ENCODE measurements around the gene TMEM179.
A peak's percentile ranks its signal among the peaks of the same experiment; 100 is the strongest.

TMEM179 gene

DNA sequence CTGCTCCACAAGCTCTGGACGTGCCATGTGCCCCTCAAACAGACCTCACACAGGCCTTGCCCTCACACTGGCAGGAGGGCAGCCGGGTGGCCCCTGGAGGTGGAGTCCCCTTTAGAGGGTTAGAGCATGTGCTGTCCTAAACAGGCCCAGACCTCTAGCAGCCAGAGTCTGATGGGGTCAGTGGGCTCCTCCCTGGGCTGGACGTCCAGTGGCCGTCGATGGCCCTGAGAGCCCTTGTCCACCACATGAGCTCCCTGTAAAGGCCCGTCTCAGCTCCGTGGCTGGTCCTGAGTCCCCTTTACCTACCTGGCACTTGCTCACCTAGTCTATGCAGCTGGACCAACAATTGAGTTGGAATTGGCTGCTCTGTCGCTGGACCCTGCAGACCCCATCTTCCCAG is 3.8 kb downstream of the TMEM179 start:
- no peak for TF ChIP-seq YY1 (IDR thresholded peaks at IDR 0.05; ENCODE audit: low read depth)
- TF ChIP-seq EP300 (IDR thresholded peaks at IDR 0.05; ENCODE audit: borderline replicate concordance) = no peak
- TF ChIP-seq, protein P1, sequence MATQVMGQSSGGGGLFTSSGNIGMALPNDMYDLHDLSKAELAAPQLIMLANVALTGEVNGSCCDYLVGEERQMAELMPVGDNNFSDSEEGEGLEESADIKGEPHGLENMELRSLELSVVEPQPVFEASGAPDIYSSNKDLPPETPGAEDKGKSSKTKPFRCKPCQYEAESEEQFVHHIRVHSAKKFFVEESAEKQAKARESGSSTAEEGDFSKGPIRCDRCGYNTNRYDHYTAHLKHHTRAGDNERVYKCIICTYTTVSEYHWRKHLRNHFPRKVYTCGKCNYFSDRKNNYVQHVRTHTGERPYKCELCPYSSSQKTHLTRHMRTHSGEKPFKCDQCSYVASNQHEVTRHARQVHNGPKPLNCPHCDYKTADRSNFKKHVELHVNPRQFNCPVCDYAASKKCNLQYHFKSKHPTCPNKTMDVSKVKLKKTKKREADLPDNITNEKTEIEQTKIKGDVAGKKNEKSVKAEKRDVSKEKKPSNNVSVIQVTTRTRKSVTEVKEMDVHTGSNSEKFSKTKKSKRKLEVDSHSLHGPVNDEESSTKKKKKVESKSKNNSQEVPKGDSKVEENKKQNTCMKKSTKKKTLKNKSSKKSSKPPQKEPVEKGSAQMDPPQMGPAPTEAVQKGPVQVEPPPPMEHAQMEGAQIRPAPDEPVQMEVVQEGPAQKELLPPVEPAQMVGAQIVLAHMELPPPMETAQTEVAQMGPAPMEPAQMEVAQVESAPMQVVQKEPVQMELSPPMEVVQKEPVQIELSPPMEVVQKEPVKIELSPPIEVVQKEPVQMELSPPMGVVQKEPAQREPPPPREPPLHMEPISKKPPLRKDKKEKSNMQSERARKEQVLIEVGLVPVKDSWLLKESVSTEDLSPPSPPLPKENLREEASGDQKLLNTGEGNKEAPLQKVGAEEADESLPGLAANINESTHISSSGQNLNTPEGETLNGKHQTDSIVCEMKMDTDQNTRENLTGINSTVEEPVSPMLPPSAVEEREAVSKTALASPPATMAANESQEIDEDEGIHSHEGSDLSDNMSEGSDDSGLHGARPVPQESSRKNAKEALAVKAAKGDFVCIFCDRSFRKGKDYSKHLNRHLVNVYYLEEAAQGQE (IDR thresholded peaks at IDR 0.05; ENCODE audit: low read depth) = no peak
- TF ChIP-seq TEAD4 (IDR thresholded peaks at IDR 0.05) = no peak
- TF ChIP-seq TAF1 (IDR thresholded peaks at IDR 0.05; ENCODE audit: low read depth) = no peak
- TF ChIP-seq TCF12 (IDR thresholded peaks at IDR 0.05; ENCODE audit: low read depth) = no peak
- no peak for TF ChIP-seq CREB1 (IDR thresholded peaks at IDR 0.05; ENCODE audit: low read depth)

DNA sequence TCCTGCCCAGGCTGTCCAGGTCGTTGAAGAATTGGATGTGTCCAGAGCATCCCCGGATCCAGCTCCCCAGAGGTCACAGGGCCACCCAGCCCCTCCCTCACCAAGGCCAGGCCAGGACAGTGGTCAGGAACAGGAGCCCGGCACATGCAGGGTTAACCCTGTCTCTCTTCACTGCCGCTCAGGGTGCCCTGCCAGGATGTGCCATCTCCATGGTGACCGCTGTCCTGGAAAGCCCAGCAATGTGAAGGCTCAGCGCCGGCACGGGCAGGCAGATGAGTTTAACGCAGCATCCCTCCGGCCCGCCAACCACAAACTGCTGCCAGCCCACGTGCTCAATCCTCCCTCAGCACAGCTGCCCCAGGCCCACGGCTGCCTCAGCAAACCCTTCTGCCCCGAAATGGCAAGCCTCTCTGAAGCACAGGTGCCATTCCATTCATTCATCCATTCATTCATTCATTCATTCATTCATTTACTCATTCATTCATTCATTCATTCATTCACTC is 4.4 kb downstream of the TMEM179 start:
- TF ChIP-seq, protein P2, sequence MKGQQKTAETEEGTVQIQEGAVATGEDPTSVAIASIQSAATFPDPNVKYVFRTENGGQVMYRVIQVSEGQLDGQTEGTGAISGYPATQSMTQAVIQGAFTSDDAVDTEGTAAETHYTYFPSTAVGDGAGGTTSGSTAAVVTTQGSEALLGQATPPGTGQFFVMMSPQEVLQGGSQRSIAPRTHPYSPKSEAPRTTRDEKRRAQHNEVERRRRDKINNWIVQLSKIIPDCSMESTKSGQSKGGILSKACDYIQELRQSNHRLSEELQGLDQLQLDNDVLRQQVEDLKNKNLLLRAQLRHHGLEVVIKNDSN (IDR thresholded peaks at IDR 0.05) = peak; percentile 58
- no peak for TF ChIP-seq TCF12 (IDR thresholded peaks at IDR 0.05; ENCODE audit: low read depth)

DNA sequence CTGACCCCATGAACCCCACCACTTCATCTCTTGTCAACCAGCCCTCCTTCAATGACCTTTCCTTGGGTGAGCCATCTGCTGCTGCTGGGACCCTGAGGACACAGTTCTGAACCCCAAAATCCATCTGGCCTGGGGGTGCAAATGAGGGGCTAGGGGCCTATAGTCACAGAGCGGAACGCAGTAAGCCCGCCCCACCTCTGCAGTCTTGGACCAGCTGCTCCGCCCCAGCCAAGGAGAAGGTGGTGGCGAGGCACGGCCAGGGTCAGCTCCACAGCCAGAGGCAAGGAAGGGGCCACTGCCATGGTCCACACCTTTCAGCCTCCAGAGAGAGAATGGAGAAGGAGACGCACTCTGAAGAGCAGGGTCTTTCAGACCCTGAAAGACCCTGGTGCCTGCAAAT is 5.1 kb downstream of the TMEM179 start:
- no peak for TF ChIP-seq NFIC (IDR thresholded peaks at IDR 0.05)
- TF ChIP-seq CEBPB (IDR thresholded peaks at IDR 0.05) = no peak
- no peak for TF ChIP-seq ZBTB7A (IDR thresholded peaks at IDR 0.05; ENCODE audit: low read depth)
- TF ChIP-seq TEAD4 (IDR thresholded peaks at IDR 0.05) = no peak
- no peak for TF ChIP-seq TAF1 (IDR thresholded peaks at IDR 0.05; ENCODE audit: low read depth)
- no peak for TF ChIP-seq EP300 (IDR thresholded peaks at IDR 0.05; ENCODE audit: borderline replicate concordance)
- TF ChIP-seq RAD21 (IDR thresholded peaks at IDR 0.05; ENCODE audit: low read depth) = no peak
- TF ChIP-seq, protein P1 (IDR thresholded peaks at IDR 0.05; ENCODE audit: low read depth) = no peak

DNA sequence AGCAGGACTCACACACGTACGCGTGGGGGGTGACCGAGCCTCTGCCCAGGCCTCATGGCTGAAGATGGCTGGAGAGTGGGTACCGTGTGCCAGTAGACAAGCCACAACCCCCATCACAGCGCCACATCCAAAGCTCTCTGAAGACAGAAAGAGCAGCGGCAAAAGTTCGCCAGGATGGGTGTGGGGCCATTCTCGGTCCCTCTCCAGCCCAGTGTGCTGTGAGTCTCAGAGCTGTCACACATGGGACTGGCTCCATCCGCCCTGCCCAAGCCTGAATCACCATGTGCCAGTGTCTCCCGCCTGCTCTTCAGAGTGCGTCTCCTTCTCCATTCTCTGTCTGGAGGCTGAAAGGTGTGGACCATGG is 5.7 kb downstream of the TMEM179 start:
- no peak for TF ChIP-seq CEBPB (IDR thresholded peaks at IDR 0.05)
- TF ChIP-seq TEAD4 (IDR thresholded peaks at IDR 0.05) = no peak
- TF ChIP-seq EP300 (IDR thresholded peaks at IDR 0.05; ENCODE audit: borderline replicate concordance) = no peak
- TF ChIP-seq RAD21 (IDR thresholded peaks at IDR 0.05; ENCODE audit: low read depth) = no peak
- TF ChIP-seq FOXM1 (IDR thresholded peaks at IDR 0.05; ENCODE audit: borderline replicate concordance, low read depth) = no peak
- TF ChIP-seq, protein P1 (IDR thresholded peaks at IDR 0.05; ENCODE audit: low read depth) = no peak
- no peak for TF ChIP-seq TCF12 (IDR thresholded peaks at IDR 0.05; ENCODE audit: low read depth)
- TF ChIP-seq, protein P3, sequence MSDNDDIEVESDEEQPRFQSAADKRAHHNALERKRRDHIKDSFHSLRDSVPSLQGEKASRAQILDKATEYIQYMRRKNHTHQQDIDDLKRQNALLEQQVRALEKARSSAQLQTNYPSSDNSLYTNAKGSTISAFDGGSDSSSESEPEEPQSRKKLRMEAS (IDR thresholded peaks at IDR 0.05) = no peak
- no peak for TF ChIP-seq TAF1 (IDR thresholded peaks at IDR 0.05; ENCODE audit: low read depth)
- no peak for TF ChIP-seq CREB1 (IDR thresholded peaks at IDR 0.05; ENCODE audit: low read depth)
- TF ChIP-seq ZBTB7A (IDR thresholded peaks at IDR 0.05; ENCODE audit: low read depth) = no peak

DNA sequence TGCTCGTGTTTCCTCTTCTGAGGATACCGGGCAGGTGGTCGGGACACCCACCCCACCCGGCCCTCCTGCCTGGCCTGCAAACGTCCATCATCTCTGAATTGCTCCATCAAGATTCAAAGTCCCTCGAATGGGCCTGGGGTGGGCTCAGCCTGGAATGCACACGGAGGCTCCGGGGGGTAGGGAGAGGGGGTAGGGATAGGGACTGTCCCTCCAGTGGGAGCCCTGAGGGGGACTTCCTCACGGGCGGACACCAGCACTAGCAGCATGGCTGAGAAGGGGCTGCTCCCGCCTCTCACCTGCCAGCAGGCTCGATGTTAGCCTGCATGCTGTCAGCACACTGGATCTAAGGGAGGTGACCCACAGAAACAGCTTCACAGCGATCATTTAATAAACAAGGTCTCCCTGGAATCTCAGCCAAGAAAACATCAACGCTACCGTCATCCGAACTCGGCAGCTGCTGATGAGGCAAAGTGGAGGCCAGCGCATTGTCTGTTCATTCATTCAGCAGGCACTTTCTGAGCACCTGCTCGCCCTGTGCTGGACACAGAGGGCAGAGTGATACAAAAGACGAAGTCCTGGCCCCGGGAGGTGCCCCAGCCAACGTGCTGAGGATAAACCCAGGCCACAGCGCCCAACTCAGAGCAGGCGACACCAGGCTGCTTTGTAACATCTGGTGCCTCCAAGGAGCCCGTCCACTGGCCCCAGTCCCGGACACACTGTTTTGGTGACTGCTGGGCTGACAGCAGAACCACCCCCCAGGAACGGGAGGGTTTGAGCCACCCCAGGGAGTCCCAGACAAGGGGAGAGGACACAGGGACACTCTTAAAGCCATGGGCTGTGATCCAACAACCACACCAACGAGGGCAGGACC is 6.3 kb downstream of the TMEM179 start:
- no peak for TF ChIP-seq CREB1 (IDR thresholded peaks at IDR 0.05; ENCODE audit: low read depth)
- no peak for TF ChIP-seq TAF1 (IDR thresholded peaks at IDR 0.05; ENCODE audit: low read depth)

DNA sequence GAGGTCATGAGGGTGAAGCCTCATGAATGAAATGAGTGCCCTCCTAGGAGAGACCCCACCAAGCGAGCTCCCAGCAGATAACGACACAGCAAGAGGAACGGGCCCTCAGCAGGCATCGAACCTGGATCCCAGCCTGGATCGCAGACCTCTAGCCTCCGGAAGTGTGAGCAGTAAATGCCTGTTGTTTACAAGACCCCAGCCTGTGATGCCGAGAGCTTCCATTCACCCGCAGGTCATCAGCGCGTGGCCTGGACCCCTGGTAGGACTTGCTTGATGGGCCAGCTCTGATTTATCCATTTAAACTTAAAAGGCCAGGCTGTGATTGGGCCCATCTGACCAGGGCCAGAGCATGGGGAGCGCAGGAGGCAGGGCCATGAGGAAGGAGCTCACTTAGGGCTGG is 7.0 kb downstream of the TMEM179 start:
- TF ChIP-seq ZBTB7A (IDR thresholded peaks at IDR 0.05; ENCODE audit: low read depth) = no peak
- no peak for TF ChIP-seq TEAD4 (IDR thresholded peaks at IDR 0.05)
- no peak for TF ChIP-seq EP300 (IDR thresholded peaks at IDR 0.05; ENCODE audit: borderline replicate concordance)
- no peak for TF ChIP-seq EGR1 (IDR thresholded peaks at IDR 0.05)
- no peak for TF ChIP-seq TCF12 (IDR thresholded peaks at IDR 0.05; ENCODE audit: low read depth)
- TF ChIP-seq, protein P3 (IDR thresholded peaks at IDR 0.05) = no peak
- no peak for TF ChIP-seq TAF1 (IDR thresholded peaks at IDR 0.05; ENCODE audit: low read depth)
- TF ChIP-seq CEBPB (IDR thresholded peaks at IDR 0.05) = no peak
- TF ChIP-seq, protein P2 (IDR thresholded peaks at IDR 0.05) = no peak
- no peak for TF ChIP-seq YY1 (IDR thresholded peaks at IDR 0.05; ENCODE audit: low read depth)
- no peak for TF ChIP-seq CREB1 (IDR thresholded peaks at IDR 0.05; ENCODE audit: low read depth)
